ENCODE results near the gene PRR3. TPM values are rescaled to one million over a fixed set of nuclear protein-coding genes. Genes with fewer than 3 reads are reported as not detected.

PRR3 gene
- total RNA-seq, 1 experiment from 2014 or later, result 13.1 TPM

DNA sequence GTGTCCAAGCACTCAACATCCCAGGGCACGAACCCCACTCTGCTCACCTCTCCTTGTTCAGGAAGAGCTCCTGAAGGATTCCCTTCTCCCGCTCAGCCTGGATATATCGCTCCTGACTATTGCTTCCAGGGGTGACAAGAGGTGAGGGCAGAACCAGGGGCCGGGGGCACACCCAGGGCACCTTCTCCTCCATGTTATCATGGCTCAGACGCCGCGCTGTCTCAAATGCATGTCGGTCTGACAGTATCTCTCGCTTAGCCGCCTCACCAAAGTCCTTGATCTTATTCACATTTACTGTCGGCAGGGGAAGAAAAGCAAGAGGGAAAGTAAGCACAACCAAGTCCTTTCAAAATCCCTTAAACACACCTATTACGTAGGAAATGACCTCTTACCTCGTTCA lies 46.9 kb downstream of the PRR3 start:
- H3K27ac Mint-ChIP-seq, result no peak overlapping the region
- no peak for ATAC-seq
- H3K36me3 Mint-ChIP-seq, result peaks cover 85% of the 10 kb centered on the region
- no peak for DNase-seq (ENCODE audit: low spot score)
- no peaks in the 10 kb centered on the region for H3K9me3 Mint-ChIP-seq
- no peaks in the 10 kb centered on the region for H3K27me3 Mint-ChIP-seq (ENCODE audit: low read depth)
- ChIA-PET POLR2A (no interaction called here), CTCF (interaction anchor here (1.0 kb wide), 1 partner anchor 59 kb away, joined by 4 read pairs; no protein-coding TSS in a partner anchor)
- TF ChIP-seq OVOL2 (CRISPR knock-in tag; IDR thresholded peaks at IDR 0.05; ENCODE audit: borderline replicate concordance) (no peak), HMGA2 (CRISPR knock-in tag; IDR thresholded peaks at IDR 0.05) (no peak)
- TF ChIP-seq, protein P1, sequence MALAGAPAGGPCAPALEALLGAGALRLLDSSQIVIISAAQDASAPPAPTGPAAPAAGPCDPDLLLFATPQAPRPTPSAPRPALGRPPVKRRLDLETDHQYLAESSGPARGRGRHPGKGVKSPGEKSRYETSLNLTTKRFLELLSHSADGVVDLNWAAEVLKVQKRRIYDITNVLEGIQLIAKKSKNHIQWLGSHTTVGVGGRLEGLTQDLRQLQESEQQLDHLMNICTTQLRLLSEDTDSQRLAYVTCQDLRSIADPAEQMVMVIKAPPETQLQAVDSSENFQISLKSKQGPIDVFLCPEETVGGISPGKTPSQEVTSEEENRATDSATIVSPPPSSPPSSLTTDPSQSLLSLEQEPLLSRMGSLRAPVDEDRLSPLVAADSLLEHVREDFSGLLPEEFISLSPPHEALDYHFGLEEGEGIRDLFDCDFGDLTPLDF (CRISPR knock-in tag; IDR thresholded peaks at IDR 0.05), result no peak
- no peak overlapping the region for H3K4me3 Mint-ChIP-seq
- no peaks in the 10 kb centered on the region; the same call in 1 of the 2 replicates for H3K4me1 Mint-ChIP-seq

DNA sequence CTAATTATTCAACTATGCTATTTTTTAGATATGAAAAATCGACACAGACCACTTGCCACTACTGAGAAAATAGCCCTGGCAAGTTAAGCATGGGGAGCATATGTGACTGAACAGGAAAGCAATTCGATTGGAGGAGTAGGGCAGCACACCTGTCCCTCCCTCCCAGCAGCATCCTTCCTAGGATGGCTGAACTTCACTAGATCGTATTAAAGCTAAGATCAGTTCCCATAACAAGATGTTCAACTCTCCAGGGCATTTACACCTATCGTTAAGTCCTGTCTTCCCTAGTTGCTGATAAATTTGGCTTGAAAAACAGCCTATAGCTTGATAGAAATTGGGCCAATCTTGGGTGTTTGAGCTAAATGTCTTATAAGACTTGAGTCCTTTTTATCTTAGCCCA lies 53.0 kb downstream of the PRR3 start:
- ChIA-PET POLR2A (interaction anchor here (1.2 to 1.4 kb wide), 3 partner anchors 10 to 77 kb away, joined by 3 to 6 read pairs (median 5); no protein-coding TSS in a partner anchor), CTCF (interaction anchor here (1.0 to 1.4 kb wide), 2 partner anchors 12 to 121 kb away, joined by 4 read pairs; no protein-coding TSS in a partner anchor)

More for the DNA sequence above, 53.0 kb downstream of the PRR3 start:
- peaks cover 31% of the 10 kb centered on the region for H3K4me1 Mint-ChIP-seq
- DNase-seq (ENCODE audit: low spot score) (no peak), ATAC-seq (no peak)
- TF ChIP-seq, protein P2, sequence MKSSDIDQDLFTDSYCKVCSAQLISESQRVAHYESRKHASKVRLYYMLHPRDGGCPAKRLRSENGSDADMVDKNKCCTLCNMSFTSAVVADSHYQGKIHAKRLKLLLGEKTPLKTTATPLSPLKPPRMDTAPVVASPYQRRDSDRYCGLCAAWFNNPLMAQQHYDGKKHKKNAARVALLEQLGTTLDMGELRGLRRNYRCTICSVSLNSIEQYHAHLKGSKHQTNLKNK (CRISPR knock-in tag; IDR thresholded peaks at IDR 0.05), result no peak
- TF ChIP-seq, protein P3, sequence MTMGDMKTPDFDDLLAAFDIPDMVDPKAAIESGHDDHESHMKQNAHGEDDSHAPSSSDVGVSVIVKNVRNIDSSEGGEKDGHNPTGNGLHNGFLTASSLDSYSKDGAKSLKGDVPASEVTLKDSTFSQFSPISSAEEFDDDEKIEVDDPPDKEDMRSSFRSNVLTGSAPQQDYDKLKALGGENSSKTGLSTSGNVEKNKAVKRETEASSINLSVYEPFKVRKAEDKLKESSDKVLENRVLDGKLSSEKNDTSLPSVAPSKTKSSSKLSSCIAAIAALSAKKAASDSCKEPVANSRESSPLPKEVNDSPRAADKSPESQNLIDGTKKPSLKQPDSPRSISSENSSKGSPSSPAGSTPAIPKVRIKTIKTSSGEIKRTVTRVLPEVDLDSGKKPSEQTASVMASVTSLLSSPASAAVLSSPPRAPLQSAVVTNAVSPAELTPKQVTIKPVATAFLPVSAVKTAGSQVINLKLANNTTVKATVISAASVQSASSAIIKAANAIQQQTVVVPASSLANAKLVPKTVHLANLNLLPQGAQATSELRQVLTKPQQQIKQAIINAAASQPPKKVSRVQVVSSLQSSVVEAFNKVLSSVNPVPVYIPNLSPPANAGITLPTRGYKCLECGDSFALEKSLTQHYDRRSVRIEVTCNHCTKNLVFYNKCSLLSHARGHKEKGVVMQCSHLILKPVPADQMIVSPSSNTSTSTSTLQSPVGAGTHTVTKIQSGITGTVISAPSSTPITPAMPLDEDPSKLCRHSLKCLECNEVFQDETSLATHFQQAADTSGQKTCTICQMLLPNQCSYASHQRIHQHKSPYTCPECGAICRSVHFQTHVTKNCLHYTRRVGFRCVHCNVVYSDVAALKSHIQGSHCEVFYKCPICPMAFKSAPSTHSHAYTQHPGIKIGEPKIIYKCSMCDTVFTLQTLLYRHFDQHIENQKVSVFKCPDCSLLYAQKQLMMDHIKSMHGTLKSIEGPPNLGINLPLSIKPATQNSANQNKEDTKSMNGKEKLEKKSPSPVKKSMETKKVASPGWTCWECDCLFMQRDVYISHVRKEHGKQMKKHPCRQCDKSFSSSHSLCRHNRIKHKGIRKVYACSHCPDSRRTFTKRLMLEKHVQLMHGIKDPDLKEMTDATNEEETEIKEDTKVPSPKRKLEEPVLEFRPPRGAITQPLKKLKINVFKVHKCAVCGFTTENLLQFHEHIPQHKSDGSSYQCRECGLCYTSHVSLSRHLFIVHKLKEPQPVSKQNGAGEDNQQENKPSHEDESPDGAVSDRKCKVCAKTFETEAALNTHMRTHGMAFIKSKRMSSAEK (CRISPR knock-in tag; IDR thresholded peaks at IDR 0.05; ENCODE audit: borderline replicate concordance), result 0 out of 2 replicates have a peak, but pooled peaks have one; percentile 16
- TF ChIP-seq, protein P4, sequence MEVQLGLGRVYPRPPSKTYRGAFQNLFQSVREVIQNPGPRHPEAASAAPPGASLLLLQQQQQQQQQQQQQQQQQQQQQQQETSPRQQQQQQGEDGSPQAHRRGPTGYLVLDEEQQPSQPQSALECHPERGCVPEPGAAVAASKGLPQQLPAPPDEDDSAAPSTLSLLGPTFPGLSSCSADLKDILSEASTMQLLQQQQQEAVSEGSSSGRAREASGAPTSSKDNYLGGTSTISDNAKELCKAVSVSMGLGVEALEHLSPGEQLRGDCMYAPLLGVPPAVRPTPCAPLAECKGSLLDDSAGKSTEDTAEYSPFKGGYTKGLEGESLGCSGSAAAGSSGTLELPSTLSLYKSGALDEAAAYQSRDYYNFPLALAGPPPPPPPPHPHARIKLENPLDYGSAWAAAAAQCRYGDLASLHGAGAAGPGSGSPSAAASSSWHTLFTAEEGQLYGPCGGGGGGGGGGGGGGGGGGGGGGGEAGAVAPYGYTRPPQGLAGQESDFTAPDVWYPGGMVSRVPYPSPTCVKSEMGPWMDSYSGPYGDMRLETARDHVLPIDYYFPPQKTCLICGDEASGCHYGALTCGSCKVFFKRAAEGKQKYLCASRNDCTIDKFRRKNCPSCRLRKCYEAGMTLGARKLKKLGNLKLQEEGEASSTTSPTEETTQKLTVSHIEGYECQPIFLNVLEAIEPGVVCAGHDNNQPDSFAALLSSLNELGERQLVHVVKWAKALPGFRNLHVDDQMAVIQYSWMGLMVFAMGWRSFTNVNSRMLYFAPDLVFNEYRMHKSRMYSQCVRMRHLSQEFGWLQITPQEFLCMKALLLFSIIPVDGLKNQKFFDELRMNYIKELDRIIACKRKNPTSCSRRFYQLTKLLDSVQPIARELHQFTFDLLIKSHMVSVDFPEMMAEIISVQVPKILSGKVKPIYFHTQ (CRISPR knock-in tag; IDR thresholded peaks at IDR 0.05), result no peak
- TF ChIP-seq ZNF219 (CRISPR knock-in tag; IDR thresholded peaks at IDR 0.05; ENCODE audit: borderline replicate concordance) (no peak), GTF2I (CRISPR knock-in tag; conservative IDR thresholded peaks at IDR 0.05) (no peak), ZNF317 (CRISPR knock-in tag; IDR thresholded peaks at IDR 0.05; ENCODE audit: borderline replicate concordance, low read depth) (no peak), NR2C2 (CRISPR knock-in tag; IDR thresholded peaks at IDR 0.05) (no peak), ZNF232 (CRISPR knock-in tag; IDR thresholded peaks at IDR 0.05) (no peak), SMAD3 (CRISPR knock-in tag; IDR thresholded peaks at IDR 0.05; ENCODE audit: borderline replicate concordance) (no peak)
- TF ChIP-seq, protein P5, sequence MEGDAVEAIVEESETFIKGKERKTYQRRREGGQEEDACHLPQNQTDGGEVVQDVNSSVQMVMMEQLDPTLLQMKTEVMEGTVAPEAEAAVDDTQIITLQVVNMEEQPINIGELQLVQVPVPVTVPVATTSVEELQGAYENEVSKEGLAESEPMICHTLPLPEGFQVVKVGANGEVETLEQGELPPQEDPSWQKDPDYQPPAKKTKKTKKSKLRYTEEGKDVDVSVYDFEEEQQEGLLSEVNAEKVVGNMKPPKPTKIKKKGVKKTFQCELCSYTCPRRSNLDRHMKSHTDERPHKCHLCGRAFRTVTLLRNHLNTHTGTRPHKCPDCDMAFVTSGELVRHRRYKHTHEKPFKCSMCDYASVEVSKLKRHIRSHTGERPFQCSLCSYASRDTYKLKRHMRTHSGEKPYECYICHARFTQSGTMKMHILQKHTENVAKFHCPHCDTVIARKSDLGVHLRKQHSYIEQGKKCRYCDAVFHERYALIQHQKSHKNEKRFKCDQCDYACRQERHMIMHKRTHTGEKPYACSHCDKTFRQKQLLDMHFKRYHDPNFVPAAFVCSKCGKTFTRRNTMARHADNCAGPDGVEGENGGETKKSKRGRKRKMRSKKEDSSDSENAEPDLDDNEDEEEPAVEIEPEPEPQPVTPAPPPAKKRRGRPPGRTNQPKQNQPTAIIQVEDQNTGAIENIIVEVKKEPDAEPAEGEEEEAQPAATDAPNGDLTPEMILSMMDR (IDR thresholded peaks at IDR 0.05), result no peak
- TF ChIP-seq, protein P6, sequence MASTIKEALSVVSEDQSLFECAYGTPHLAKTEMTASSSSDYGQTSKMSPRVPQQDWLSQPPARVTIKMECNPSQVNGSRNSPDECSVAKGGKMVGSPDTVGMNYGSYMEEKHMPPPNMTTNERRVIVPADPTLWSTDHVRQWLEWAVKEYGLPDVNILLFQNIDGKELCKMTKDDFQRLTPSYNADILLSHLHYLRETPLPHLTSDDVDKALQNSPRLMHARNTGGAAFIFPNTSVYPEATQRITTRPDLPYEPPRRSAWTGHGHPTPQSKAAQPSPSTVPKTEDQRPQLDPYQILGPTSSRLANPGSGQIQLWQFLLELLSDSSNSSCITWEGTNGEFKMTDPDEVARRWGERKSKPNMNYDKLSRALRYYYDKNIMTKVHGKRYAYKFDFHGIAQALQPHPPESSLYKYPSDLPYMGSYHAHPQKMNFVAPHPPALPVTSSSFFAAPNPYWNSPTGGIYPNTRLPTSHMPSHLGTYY (CRISPR knock-in tag; IDR thresholded peaks at IDR 0.05), result 0 out of 2 replicates have a peak, but pooled peaks have one; percentile 9
- TF ChIP-seq, protein P7, sequence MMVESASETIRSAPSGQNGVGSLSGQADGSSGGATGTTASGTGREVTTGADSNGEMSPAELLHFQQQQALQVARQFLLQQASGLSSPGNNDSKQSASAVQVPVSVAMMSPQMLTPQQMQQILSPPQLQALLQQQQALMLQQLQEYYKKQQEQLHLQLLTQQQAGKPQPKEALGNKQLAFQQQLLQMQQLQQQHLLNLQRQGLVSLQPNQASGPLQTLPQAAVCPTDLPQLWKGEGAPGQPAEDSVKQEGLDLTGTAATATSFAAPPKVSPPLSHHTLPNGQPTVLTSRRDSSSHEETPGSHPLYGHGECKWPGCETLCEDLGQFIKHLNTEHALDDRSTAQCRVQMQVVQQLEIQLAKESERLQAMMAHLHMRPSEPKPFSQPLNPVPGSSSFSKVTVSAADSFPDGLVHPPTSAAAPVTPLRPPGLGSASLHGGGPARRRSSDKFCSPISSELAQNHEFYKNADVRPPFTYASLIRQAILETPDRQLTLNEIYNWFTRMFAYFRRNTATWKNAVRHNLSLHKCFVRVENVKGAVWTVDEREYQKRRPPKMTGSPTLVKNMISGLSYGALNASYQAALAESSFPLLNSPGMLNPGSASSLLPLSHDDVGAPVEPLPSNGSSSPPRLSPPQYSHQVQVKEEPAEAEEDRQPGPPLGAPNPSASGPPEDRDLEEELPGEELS (CRISPR knock-in tag; IDR thresholded peaks at IDR 0.05), result no peak
- TF ChIP-seq, protein P8, sequence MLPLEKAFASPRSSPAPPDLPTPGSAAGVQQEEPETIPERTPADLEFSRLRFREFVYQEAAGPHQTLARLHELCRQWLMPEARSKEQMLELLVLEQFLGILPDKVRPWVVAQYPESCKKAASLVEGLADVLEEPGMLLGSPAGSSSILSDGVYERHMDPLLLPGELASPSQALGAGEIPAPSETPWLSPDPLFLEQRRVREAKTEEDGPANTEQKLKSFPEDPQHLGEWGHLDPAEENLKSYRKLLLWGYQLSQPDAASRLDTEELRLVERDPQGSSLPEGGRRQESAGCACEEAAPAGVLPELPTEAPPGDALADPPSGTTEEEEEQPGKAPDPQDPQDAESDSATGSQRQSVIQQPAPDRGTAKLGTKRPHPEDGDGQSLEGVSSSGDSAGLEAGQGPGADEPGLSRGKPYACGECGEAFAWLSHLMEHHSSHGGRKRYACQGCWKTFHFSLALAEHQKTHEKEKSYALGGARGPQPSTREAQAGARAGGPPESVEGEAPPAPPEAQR (CRISPR knock-in tag; IDR thresholded peaks at IDR 0.05), result no peak
- TF ChIP-seq, protein P9, sequence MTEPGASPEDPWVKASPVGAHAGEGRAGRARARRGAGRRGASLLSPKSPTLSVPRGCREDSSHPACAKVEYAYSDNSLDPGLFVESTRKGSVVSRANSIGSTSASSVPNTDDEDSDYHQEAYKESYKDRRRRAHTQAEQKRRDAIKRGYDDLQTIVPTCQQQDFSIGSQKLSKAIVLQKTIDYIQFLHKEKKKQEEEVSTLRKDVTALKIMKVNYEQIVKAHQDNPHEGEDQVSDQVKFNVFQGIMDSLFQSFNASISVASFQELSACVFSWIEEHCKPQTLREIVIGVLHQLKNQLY (CRISPR knock-in tag; IDR thresholded peaks at IDR 0.05), result no peak
- H3K27me3 Mint-ChIP-seq (ENCODE audit: low read depth), result no peaks in the 10 kb centered on the region
- H3K4me3 Mint-ChIP-seq, result no peak overlapping the region
- peaks cover 71% of the 10 kb centered on the region for H3K36me3 Mint-ChIP-seq
- H3K9me3 Mint-ChIP-seq, result no peaks in the 10 kb centered on the region
- 0 out of 2 replicates have a peak overlapping the region, but pooled peaks have one; percentile 15 for H3K27ac Mint-ChIP-seq
